Measurements from ENCODE around the gene HOXD11. TPM values are rescaled to one million over a fixed set of nuclear protein-coding genes. Genes with fewer than 3 reads are reported as not detected.
A peak's percentile ranks its signal among the peaks of the same experiment; 100 is the strongest.

Gene HOXD11
- total RNA-seq, 1 experiment from 2014 or later: not detected

DNA sequence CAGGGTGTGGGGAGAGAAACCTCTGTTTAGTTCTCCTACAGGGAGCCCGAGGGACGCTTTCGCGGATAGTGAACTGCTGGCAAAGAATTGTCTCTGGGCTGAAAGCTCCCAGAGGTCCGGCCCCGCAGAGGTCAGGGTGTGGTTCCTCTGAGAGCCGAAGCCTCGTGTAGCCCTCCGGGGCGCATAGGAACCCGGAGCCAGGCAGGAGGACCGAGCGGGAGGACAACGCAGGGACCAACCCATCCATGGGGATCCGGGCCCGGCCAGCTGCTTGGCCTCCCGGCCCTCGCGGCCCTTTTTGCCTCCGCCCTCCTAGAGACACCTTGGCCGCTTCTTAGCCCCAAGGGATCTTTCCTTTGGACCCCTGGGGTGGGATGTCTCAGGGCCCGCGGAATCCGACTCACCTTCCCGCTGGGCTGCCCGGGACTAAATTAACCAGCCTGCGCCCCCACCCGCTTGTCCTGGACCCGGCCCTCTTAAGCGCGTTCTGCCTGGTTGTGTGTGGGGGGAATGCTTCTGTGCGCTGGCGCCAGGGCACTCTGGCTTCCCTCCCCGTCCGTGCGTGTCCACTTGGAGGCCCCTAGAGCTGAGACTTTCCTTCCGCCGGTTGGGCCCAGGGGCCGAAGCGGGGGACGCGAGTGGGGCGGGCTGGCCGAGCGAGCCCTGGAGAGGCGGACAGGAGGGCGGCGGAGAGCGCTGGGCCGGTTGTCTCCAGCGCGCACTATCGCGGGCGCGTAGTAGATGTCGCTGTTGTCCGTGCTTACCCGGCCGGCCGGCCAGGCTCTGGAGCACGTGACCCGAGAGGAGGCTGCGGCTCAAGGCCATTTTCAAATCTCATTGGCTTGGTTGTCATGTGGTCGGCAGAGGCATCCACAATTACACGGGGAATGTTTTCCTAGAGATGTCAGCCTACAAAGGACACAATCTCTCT, 9.1 kb downstream of the HOXD11 start, which contains the start of gene HOXD10 (continued):
- TF ChIP-seq, protein P1, sequence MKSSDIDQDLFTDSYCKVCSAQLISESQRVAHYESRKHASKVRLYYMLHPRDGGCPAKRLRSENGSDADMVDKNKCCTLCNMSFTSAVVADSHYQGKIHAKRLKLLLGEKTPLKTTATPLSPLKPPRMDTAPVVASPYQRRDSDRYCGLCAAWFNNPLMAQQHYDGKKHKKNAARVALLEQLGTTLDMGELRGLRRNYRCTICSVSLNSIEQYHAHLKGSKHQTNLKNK (CRISPR knock-in tag; IDR thresholded peaks at IDR 0.05): no peak
- TF ChIP-seq MYBL2 (CRISPR knock-in tag; IDR thresholded peaks at IDR 0.05) (no peak), NR2C2 (CRISPR knock-in tag; IDR thresholded peaks at IDR 0.05) (no peak), JAZF1 (CRISPR knock-in tag; IDR thresholded peaks at IDR 0.05) (no peak), ETV6 (CRISPR knock-in tag; IDR thresholded peaks at IDR 0.05) (peak; percentile 42; the same call in 1 of the 2 replicates), ZNF219 (CRISPR knock-in tag; IDR thresholded peaks at IDR 0.05; ENCODE audit: borderline replicate concordance) (no peak), ZNF263 (CRISPR knock-in tag; IDR thresholded peaks at IDR 0.05; ENCODE audit: low read depth) (peak; percentile 60; the same call in 1 of the 2 replicates), IRF2 (CRISPR knock-in tag; IDR thresholded peaks at IDR 0.05; ENCODE audit: borderline replicate concordance, low read depth) (no peak), ZNF317 (CRISPR knock-in tag; IDR thresholded peaks at IDR 0.05; ENCODE audit: borderline replicate concordance, low read depth) (no peak), TEAD4 (CRISPR knock-in tag; IDR thresholded peaks at IDR 0.05) (no peak), KAT7 (CRISPR knock-in tag; IDR thresholded peaks at IDR 0.05; ENCODE audit: borderline replicate concordance) (no peak), ZNF232 (CRISPR knock-in tag; IDR thresholded peaks at IDR 0.05) (no peak), ZBTB21 (CRISPR knock-in tag; IDR thresholded peaks at IDR 0.05; ENCODE audit: borderline replicate concordance) (no peak), NR1H2 (CRISPR knock-in tag; IDR thresholded peaks at IDR 0.05) (no peak), RELA (CRISPR knock-in tag; IDR thresholded peaks at IDR 0.05; ENCODE audit: borderline replicate concordance) (no peak)
- TF ChIP-seq, protein P2, sequence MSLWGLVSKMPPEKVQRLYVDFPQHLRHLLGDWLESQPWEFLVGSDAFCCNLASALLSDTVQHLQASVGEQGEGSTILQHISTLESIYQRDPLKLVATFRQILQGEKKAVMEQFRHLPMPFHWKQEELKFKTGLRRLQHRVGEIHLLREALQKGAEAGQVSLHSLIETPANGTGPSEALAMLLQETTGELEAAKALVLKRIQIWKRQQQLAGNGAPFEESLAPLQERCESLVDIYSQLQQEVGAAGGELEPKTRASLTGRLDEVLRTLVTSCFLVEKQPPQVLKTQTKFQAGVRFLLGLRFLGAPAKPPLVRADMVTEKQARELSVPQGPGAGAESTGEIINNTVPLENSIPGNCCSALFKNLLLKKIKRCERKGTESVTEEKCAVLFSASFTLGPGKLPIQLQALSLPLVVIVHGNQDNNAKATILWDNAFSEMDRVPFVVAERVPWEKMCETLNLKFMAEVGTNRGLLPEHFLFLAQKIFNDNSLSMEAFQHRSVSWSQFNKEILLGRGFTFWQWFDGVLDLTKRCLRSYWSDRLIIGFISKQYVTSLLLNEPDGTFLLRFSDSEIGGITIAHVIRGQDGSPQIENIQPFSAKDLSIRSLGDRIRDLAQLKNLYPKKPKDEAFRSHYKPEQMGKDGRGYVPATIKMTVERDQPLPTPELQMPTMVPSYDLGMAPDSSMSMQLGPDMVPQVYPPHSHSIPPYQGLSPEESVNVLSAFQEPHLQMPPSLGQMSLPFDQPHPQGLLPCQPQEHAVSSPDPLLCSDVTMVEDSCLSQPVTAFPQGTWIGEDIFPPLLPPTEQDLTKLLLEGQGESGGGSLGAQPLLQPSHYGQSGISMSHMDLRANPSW (CRISPR knock-in tag; conservative IDR thresholded peaks at IDR 0.05; ENCODE audit: low read depth): no peak
- TF ChIP-seq, protein P3, sequence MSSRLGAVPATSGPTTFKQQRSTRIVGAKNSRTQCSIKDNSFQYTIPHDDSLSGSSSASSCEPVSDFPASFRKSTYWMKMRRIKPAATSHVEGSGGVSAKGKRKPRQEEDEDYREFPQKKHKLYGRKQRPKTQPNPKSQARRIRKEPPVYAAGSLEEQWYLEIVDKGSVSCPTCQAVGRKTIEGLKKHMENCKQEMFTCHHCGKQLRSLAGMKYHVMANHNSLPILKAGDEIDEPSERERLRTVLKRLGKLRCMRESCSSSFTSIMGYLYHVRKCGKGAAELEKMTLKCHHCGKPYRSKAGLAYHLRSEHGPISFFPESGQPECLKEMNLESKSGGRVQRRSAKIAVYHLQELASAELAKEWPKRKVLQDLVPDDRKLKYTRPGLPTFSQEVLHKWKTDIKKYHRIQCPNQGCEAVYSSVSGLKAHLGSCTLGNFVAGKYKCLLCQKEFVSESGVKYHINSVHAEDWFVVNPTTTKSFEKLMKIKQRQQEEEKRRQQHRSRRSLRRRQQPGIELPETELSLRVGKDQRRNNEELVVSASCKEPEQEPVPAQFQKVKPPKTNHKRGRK (CRISPR knock-in tag; IDR thresholded peaks at IDR 0.05; ENCODE audit: borderline replicate concordance): no peak
- TF ChIP-seq, protein P4, sequence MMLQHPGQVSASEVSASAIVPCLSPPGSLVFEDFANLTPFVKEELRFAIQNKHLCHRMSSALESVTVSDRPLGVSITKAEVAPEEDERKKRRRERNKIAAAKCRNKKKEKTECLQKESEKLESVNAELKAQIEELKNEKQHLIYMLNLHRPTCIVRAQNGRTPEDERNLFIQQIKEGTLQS (CRISPR knock-in tag; conservative IDR thresholded peaks at IDR 0.05): no peak
- TF ChIP-seq, protein P5, sequence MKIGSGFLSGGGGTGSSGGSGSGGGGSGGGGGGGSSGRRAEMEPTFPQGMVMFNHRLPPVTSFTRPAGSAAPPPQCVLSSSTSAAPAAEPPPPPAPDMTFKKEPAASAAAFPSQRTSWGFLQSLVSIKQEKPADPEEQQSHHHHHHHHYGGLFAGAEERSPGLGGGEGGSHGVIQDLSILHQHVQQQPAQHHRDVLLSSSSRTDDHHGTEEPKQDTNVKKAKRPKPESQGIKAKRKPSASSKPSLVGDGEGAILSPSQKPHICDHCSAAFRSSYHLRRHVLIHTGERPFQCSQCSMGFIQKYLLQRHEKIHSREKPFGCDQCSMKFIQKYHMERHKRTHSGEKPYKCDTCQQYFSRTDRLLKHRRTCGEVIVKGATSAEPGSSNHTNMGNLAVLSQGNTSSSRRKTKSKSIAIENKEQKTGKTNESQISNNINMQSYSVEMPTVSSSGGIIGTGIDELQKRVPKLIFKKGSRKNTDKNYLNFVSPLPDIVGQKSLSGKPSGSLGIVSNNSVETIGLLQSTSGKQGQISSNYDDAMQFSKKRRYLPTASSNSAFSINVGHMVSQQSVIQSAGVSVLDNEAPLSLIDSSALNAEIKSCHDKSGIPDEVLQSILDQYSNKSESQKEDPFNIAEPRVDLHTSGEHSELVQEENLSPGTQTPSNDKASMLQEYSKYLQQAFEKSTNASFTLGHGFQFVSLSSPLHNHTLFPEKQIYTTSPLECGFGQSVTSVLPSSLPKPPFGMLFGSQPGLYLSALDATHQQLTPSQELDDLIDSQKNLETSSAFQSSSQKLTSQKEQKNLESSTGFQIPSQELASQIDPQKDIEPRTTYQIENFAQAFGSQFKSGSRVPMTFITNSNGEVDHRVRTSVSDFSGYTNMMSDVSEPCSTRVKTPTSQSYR (CRISPR knock-in tag; IDR thresholded peaks at IDR 0.05): no peak
- TF ChIP-seq, protein P6, sequence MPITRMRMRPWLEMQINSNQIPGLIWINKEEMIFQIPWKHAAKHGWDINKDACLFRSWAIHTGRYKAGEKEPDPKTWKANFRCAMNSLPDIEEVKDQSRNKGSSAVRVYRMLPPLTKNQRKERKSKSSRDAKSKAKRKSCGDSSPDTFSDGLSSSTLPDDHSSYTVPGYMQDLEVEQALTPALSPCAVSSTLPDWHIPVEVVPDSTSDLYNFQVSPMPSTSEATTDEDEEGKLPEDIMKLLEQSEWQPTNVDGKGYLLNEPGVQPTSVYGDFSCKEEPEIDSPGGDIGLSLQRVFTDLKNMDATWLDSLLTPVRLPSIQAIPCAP (CRISPR knock-in tag; IDR thresholded peaks at IDR 0.05): no peak
- TF ChIP-seq, protein P7, sequence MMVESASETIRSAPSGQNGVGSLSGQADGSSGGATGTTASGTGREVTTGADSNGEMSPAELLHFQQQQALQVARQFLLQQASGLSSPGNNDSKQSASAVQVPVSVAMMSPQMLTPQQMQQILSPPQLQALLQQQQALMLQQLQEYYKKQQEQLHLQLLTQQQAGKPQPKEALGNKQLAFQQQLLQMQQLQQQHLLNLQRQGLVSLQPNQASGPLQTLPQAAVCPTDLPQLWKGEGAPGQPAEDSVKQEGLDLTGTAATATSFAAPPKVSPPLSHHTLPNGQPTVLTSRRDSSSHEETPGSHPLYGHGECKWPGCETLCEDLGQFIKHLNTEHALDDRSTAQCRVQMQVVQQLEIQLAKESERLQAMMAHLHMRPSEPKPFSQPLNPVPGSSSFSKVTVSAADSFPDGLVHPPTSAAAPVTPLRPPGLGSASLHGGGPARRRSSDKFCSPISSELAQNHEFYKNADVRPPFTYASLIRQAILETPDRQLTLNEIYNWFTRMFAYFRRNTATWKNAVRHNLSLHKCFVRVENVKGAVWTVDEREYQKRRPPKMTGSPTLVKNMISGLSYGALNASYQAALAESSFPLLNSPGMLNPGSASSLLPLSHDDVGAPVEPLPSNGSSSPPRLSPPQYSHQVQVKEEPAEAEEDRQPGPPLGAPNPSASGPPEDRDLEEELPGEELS (CRISPR knock-in tag; IDR thresholded peaks at IDR 0.05): no peak; the same call in 1 of the 2 replicates
- TF ChIP-seq, protein P8, sequence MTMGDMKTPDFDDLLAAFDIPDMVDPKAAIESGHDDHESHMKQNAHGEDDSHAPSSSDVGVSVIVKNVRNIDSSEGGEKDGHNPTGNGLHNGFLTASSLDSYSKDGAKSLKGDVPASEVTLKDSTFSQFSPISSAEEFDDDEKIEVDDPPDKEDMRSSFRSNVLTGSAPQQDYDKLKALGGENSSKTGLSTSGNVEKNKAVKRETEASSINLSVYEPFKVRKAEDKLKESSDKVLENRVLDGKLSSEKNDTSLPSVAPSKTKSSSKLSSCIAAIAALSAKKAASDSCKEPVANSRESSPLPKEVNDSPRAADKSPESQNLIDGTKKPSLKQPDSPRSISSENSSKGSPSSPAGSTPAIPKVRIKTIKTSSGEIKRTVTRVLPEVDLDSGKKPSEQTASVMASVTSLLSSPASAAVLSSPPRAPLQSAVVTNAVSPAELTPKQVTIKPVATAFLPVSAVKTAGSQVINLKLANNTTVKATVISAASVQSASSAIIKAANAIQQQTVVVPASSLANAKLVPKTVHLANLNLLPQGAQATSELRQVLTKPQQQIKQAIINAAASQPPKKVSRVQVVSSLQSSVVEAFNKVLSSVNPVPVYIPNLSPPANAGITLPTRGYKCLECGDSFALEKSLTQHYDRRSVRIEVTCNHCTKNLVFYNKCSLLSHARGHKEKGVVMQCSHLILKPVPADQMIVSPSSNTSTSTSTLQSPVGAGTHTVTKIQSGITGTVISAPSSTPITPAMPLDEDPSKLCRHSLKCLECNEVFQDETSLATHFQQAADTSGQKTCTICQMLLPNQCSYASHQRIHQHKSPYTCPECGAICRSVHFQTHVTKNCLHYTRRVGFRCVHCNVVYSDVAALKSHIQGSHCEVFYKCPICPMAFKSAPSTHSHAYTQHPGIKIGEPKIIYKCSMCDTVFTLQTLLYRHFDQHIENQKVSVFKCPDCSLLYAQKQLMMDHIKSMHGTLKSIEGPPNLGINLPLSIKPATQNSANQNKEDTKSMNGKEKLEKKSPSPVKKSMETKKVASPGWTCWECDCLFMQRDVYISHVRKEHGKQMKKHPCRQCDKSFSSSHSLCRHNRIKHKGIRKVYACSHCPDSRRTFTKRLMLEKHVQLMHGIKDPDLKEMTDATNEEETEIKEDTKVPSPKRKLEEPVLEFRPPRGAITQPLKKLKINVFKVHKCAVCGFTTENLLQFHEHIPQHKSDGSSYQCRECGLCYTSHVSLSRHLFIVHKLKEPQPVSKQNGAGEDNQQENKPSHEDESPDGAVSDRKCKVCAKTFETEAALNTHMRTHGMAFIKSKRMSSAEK (CRISPR knock-in tag; IDR thresholded peaks at IDR 0.05; ENCODE audit: borderline replicate concordance): no peak

Data from WTC11 (cell line).